HL-60 (cell line): ENCODE results near the gene ATP8A2.

ENCODE experiments used
- GABPA ChIP-seq: IDR thresholded peaks from 2 replicates; pipeline ENCODE4 v1.6.1; 2012; ENCODE audit warnings: low read depth
- POLR2AphosphoS5 ChIP-seq: IDR thresholded peaks from 2 replicates; pipeline ENCODE4 v1.6.1; 2012; ENCODE audit warnings: low read depth
- TF ChIP-seq, protein P1 (sequence below): IDR thresholded peaks from one replicate; pipeline ENCODE4 v1.5.1; 2011; ENCODE audit warnings: low read length, control low read depth, inconsistent platforms; ENCODE audit not compliant: insufficient read depth

DNA sequence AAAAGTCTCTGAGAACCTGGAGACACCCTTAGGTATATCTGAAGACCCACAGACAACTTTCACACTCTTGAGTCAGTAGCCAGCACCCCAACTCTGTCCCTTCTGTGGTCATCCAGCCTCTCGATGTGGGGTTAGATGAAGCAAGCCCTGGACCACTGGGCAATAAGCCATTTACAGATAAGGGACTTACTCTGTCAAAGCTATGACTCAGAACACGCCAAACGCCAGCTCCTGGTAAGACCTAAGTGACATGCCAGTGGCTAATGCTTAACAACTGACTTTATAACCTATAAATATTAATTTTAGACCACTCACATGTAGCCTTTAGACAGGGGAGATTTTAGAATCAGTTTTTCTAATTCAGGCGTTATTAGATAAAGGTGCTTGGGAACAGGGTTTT lies 594.3 kb downstream of the ATP8A2 start:
- TF ChIP-seq, protein P1, sequence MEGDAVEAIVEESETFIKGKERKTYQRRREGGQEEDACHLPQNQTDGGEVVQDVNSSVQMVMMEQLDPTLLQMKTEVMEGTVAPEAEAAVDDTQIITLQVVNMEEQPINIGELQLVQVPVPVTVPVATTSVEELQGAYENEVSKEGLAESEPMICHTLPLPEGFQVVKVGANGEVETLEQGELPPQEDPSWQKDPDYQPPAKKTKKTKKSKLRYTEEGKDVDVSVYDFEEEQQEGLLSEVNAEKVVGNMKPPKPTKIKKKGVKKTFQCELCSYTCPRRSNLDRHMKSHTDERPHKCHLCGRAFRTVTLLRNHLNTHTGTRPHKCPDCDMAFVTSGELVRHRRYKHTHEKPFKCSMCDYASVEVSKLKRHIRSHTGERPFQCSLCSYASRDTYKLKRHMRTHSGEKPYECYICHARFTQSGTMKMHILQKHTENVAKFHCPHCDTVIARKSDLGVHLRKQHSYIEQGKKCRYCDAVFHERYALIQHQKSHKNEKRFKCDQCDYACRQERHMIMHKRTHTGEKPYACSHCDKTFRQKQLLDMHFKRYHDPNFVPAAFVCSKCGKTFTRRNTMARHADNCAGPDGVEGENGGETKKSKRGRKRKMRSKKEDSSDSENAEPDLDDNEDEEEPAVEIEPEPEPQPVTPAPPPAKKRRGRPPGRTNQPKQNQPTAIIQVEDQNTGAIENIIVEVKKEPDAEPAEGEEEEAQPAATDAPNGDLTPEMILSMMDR, result no peak
- TF ChIP-seq GABPA (no peak), POLR2AphosphoS5 (no peak)
